GM19025 (cell line): ENCODE results near the gene TFG.

Experiments
- ATAC-seq: cut with Tn5 transposase; IDR thresholded peaks from one replicate; pipeline ENCODE4 v1.9.1; 2021; ENCODE audit warnings: mild to moderate bottlenecking, low read depth, moderate library complexity; ENCODE audit not compliant: unreplicated experiment

The TFG gene

GRCh38 chr3:100753846-100754245 lies 44.6 kb downstream of the TFG start:
- ATAC-seq, result no peak

DNA sequence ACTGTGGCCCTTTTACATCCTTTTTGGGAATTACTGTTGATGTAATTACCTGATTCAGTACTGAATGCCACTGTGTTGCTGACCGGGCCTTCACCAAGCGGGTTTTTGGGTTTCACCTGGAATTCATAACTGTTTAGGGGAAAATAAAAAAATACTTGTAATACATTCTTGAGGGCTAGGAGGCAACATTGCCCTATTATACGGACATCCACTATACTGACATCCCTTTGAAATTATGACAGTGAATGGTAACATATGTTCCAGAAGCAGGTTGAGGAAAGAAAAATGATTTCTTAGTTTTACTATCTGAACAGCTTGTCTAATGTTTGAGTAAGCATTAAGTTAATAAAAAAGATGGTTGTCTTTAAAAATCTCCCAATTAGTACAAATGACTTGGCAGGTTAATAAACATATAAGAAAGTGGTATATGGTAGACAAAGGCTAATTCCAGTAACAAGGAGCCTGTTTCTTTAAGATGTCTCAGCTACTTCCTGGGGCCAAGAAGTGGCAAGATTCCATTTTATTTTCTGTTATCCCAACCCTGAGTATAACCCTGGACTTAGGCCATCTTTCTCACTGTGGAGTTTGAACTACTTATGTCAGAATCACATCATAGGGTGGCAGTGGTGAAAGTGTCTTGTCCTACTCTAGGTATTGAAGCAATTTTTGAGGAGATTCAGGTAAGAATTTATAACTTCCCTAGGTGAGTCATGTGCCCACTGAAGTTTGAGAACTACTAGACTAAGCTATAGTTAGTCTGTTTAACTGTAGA lies 45.5 kb downstream of the TFG start:
- no peak for ATAC-seq

DNA sequence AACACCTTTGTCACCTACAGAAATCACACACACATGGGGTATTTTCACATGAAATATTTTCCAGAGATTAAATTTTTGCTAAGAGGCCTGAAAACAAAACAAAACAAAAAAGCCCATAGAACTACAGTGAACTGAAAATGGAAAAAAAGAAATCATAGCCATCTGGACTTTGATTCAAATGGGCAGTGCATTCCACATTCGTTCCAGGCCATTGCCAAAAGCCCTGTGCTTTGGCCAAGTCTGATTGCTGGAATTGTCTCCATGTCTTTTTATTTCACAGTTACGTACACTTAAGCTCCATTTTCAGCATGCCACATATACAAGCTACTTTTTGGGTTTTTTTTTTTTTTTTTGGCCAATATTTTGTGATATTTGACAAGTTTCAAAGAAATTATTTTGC lies 47.1 kb downstream of the TFG start:
- no peak for ATAC-seq

DNA sequence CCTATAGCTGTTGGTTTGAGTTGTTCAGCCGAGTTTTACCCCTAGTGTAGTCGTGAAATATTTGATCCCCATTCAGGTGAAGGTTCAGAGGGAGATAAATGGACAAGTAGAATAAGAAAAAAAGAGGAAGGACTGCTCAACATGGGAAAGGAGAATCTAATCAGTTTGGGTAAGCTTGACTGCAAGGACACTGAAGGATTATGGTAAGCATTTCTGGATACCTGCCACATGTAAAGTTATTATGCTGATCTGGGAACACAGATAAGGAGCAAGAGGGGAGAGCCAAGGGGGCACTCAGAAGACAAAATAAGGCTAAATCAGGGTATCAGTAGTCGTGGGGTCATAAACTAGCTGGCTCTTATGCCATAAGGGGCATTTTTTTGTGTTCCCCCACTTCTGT lies 49.9 kb downstream of the TFG start:
- ATAC-seq, result no peak

GRCh38 chr3:100759950-100760349 lies 50.7 kb downstream of the TFG start:
- ATAC-seq, result no peak

DNA sequence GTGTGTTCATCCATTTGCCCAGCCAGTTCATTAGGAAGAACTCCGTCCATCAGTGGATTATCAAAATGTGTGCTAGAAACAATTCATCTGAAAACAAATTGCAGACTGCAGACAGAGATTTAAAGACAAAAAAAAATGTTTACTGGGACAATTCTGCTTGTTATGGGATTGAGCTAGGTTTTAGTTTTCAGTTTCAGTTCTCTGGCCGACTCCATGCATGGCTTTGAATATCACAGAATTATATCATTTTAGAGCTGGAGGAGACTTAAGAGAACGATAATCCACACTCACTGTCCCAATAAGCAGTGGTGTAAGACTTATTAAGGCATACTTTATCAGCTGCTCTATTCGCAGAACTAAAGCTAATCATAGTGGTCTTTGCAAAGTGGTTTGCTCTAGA lies 51.1 kb downstream of the TFG start:
- no peak for ATAC-seq

DNA sequence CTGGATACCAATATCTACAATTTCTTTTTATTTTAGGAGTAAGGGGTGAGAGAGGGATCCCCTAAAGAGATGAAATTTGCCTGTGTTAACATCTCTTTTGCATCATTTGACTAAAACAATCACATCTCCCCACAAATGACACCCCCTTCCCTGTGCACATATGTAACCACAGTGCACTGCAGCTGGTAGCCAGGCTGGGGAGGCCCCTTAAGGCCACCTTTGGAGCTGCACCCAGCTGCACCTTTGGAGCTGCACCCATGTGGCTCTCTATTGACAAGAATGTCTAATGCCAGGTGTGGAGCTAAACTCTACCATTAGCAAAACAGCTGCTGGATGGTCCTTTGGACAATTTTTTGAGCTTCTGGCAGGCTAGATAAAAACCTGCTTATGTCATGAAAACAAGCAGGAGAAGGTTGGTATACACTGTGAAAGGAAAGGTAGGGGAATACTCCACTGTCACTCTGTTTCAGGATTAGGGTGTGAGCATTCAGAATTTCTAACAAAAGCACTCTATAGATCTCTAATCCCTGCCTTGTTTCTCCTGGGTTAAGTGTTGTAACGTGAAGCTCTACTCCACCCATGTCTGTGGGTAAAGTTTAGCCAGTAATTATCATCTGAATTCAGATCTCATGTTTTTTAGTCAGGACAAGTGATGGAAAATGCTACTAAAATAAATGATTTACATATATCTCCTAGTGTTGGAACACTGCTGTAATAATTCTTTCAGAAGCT lies 52.1 kb downstream of the TFG start:
- peak; percentile 73 for ATAC-seq

GRCh38 chr3:100761951-100762350 lies 52.7 kb downstream of the TFG start:
- no peak for ATAC-seq

GRCh38 chr3:100765437-100765975 lies 56.2 kb downstream of the TFG start:
- no peak for ATAC-seq

- ATAC-seq, result no peak
Measured at GRCh38 chr3:100766069-100766468, 56.8 kb downstream of the TFG start.

GRCh38 chr3:100769693-100770092 lies 60.4 kb downstream of the TFG start:
- no peak for ATAC-seq

GRCh38 chr3:100775226-100775625 lies 65.9 kb downstream of the TFG start:
- ATAC-seq, result no peak

DNA sequence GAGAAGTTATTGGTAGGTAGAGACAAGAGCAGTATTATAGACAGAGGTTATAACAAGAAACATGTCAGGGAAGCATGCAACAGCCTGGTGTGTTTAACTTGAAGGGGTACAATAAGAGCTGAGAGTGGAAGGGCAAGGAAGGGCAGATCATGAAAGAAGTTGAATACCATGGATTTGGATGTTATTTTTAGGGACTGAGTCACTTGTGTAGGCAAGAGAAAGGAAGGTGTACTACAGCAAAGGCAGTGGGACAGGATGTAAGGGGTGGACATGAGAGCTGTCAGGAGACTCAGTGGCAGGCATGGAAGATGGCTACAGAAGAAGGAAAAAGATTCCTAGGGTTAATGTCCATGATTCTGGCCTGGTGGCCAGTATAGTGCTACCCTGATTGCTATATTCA lies 66.4 kb downstream of the TFG start:
- no peak for ATAC-seq

- ATAC-seq, result no peak
Measured at GRCh38 chr3:100776097-100776729, 66.9 kb downstream of the TFG start.

DNA sequence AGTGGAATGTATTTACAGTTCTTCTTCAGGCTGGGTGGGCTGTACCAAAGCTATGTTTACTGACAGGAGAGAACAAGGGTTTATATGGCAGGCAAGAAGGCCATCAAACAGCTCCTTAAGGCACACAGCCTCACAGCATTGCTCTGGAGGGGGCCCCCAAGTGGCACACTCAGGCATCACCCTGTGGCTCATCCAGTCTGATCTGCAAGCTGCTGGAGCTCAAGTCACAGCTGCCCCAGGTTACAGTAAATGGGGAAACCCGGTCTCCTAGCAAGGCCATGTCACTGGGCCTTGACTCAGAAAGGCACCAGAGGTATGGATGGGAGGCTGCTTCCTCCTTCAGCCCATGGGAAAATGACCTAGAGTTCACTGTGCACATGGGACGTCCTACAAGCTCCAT lies 67.5 kb downstream of the TFG start:
- ATAC-seq, result no peak

DNA sequence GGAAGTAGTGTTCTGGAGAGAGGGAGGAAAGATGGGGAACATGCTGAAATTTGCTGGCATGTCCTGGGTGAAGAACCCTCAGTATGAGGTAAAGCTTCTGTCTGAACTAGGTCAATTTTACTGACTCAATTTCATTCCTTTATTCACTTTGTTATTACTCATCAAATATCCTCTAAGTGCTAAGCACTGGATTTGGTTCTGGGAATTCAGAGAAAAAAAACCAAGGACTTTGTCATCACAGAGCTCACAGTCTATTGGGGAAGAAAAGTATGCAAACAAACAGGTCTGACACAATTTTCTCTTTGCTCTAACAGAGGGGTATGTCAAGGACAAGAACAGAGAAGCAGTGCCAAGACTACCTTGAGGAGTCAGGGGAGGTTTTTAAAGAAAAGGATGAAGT lies 68.0 kb downstream of the TFG start:
- no peak for ATAC-seq

DNA sequence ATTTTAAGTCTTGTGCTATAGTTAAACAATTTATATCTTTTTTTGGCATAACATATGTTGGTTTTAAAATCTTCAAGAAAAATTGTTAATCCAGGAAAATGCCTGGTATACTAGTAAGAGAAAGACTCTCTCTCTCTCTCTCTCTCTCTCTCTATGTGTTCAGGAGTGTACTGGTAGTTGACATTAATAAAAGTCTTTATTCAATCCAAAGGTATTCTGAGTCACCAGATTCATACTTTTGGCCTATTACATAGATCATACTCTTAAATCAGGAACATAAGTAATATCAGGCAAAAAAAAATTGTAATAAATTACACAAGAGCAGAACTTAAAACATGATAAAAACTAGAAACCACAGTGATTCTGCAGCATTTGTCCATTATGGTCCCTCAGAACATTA lies 70.2 kb downstream of the TFG start:
- ATAC-seq, result no peak

- no peak for ATAC-seq
Measured at GRCh38 chr3:100780071-100780622, 70.9 kb downstream of the TFG start.

DNA sequence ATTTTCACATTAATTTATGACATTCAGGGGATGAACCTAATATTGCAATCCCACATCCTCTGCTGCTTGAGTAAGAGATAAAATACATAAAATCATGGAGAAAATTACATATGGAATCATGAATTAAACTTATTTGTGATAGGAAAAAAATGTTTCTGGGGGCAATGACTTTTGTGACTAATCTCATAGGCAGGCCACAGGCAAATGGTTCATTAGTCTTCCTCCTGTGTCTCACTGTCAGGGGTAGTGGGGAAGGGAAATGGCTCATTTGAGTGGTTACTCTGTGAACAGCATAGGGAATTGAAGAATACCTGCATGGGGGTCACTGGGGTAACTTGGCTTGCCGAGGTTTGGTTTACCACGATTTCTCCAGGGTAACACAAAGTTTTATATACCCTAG lies 72.0 kb downstream of the TFG start:
- no peak for ATAC-seq

DNA sequence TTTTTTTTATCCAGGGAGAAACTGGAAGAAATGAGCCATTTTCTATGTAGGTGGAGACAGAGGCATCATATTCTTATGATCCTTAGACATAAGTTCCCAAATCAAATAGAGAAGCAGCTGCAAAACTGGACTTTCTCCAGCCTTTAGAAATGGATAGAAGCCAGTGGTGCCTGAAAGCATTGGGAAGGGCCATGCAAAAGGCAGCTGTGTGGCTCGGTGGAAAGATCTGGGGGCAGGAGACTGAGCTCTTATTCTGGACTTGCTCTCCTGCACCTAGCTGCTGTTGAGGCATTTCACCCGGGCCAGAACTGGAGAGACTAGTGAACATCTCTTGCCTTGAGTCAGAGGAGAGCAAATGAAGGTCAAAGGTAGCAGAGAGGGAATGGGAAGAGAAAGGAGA lies 73.1 kb downstream of the TFG start:
- ATAC-seq, result no peak

GRCh38 chr3:100782906-100783305 lies 73.6 kb downstream of the TFG start:
- no peak for ATAC-seq
